ENCODE results near the gene PLIN4. TPM values are rescaled to one million over a fixed set of nuclear protein-coding genes. Genes with fewer than 3 reads are reported as not detected.
A peak's percentile ranks its signal among the peaks of the same experiment; 100 is the strongest.

The PLIN4 gene
- total RNA-seq, 1 experiment from 2014 or later, result not detected

DNA sequence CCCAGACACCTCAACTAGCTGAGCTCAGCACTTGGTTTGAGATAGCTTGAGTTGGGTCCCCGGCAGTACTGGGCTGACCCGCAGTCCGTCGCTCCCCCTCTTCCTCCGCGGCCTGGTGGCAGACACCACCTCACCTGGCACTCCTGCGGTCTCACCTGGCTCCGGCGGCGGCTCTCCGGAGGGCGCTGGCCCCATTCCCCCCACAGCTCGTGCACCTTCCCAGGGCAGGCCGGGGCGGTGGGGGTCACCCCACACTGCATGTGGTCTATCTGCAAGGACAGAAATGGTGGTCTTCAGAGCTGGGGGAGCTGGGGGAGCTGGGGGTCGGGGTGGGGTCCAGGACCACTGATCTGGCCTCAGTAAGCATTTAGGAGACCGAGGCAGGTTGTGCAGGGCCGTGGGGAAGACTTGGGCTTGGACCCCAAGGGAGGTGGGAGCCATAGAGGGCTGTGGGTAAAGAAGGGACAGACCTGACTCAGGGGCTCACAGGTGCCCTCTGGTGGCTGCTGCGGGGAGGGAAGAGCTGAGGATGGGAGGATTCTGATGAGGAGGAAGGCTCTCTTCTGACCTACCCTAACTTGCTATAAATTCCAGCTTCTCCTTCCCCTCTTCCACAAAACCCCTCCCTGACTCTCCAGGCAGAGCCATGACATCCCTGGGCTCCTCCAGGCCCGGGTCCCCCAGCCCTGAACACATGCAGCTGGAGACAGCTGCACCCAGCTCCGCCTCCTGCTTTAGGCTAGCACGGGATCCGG, 6.7 kb upstream of the PLIN4 start:
- peak; percentile 86 for DNase-seq
- no peaks in the 10 kb centered on the region for H4K20me1 ChIP-seq (ENCODE audit: insufficient read depth, low read depth, low read length)
- H3K9me3 ChIP-seq (ENCODE audit: low read length), result no peaks in the 10 kb centered on the region
- no peak overlapping the region for H2AFZ ChIP-seq (ENCODE audit: low read length)
- no peaks in the 10 kb centered on the region for H3K9me2 ChIP-seq (replicated peaks; ENCODE audit: insufficient read depth, low read length)
- no peaks in the 10 kb centered on the region for H3K36me3 ChIP-seq (ENCODE audit: insufficient read depth, low read length)
- H3K9ac ChIP-seq (ENCODE audit: low read length), result no peak overlapping the region
- H3K27ac ChIP-seq (ENCODE audit: low read length), result no peak overlapping the region
- no peaks in the 10 kb centered on the region for H3K4me1 ChIP-seq (ENCODE audit: low read length)
- H3K79me2 ChIP-seq (ENCODE audit: low read length), result no peaks in the 10 kb centered on the region
- no peaks in the 10 kb centered on the region for H3K27me3 ChIP-seq (ENCODE audit: low read length)
- no peak overlapping the region for H3K4me2 ChIP-seq (ENCODE audit: low read depth, low read length, poor library complexity, severe bottlenecking)
- H3K4me3 ChIP-seq (ENCODE audit: low read length), result no peak overlapping the region

GRCh38 chr19:4523306-4524110, 5.2 kb upstream of the PLIN4 start:
- Histone ChIP-seq H3K79me2 (ENCODE audit: low read length) (no peaks in the 10 kb centered on the region), H3K27me3 (ENCODE audit: low read length) (no peaks in the 10 kb centered on the region), H3K27ac (ENCODE audit: low read length) (no peak overlapping the region), H3K9me3 (ENCODE audit: low read length) (no peaks in the 10 kb centered on the region), H3K4me1 (ENCODE audit: low read length) (no peaks in the 10 kb centered on the region), H3K9ac (ENCODE audit: low read length) (no peak overlapping the region), H3K9me2 (replicated peaks; ENCODE audit: insufficient read depth, low read length) (no peaks in the 10 kb centered on the region), H2AFZ (ENCODE audit: low read length) (no peak overlapping the region), H3K36me3 (ENCODE audit: insufficient read depth, low read length) (no peaks in the 10 kb centered on the region), H4K20me1 (ENCODE audit: insufficient read depth, low read depth, low read length) (no peaks in the 10 kb centered on the region), H3K4me2 (ENCODE audit: low read depth, low read length, poor library complexity, severe bottlenecking) (no peak overlapping the region), H3K4me3 (ENCODE audit: low read length) (no peak overlapping the region)
- DNase-seq, result peak; percentile 64

GRCh38 chr19:4522291-4523002, 4.2 kb upstream of the PLIN4 start:
- Histone ChIP-seq H3K4me1 (ENCODE audit: low read length) (no peaks in the 10 kb centered on the region), H3K4me3 (ENCODE audit: low read length) (no peak overlapping the region), H3K27ac (ENCODE audit: low read length) (no peak overlapping the region), H3K79me2 (ENCODE audit: low read length) (no peaks in the 10 kb centered on the region), H2AFZ (ENCODE audit: low read length) (no peak overlapping the region), H3K9me3 (ENCODE audit: low read length) (no peaks in the 10 kb centered on the region), H3K4me2 (ENCODE audit: low read depth, low read length, poor library complexity, severe bottlenecking) (no peak overlapping the region), H3K9me2 (replicated peaks; ENCODE audit: insufficient read depth, low read length) (no peaks in the 10 kb centered on the region), H3K27me3 (ENCODE audit: low read length) (no peaks in the 10 kb centered on the region), H3K36me3 (ENCODE audit: insufficient read depth, low read length) (no peaks in the 10 kb centered on the region), H3K9ac (ENCODE audit: low read length) (no peak overlapping the region), H4K20me1 (ENCODE audit: insufficient read depth, low read depth, low read length) (no peaks in the 10 kb centered on the region)
- no peak for DNase-seq

DNA sequence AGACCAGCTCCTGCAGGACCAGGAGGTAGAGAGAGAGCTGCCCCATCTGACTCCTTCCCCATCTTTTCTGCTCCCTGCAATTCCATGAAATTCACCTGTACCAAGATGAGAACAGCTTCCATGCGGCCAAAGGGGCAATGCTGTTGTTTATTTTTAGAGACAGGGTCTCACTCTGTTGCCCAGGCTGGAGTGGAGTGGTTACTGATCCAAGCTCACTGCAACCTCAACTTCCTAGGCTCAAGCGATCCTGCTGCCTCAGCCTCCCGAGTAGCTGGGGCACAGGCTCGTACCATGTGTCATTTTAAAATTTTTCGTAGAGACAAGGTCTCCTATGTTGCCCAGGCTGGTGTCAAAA, 3.6 kb upstream of the PLIN4 start:
- DNase-seq, result no peak

DNA sequence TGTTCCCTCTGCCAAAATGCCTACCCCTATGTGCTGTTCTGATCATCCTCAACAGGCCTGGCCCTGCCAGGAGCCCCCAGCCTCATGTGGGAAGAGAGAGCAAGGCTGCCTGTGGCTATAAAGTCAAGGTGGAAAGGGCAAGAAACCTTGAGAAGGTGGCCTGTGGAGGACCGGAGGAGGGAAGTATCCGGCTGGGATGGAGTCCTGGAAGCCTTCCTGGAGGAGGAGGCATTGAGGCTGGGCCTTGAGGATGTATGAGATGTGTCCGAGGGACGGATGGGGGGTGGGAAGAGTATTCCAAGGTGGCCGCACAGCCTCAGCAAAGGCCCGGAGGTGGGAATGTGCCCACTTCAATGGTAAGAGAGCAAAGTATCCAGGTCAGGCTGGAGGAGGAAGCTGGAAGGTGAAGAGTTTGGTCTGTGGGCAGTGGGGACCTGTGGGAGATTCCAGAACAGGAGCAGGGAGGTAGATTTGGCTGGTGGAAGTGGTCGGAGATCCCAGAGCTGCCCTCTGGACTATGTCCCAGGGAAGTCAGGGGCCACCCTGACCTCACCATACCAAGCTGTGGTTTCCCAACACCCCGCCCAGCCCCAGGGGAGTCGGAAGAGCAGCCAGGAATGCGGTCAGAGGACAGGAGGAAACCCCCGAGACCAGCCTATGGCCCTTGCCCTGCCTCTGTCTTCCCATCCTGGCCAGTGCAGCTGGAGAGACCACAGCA, 3.0 kb upstream of the PLIN4 start:
- Histone ChIP-seq H3K9ac (ENCODE audit: low read length) (no peak overlapping the region), H3K36me3 (ENCODE audit: insufficient read depth, low read length) (no peaks in the 10 kb centered on the region), H3K9me3 (ENCODE audit: low read length) (no peaks in the 10 kb centered on the region), H2AFZ (ENCODE audit: low read length) (no peak overlapping the region), H3K4me2 (ENCODE audit: low read depth, low read length, poor library complexity, severe bottlenecking) (no peak overlapping the region), H4K20me1 (ENCODE audit: insufficient read depth, low read depth, low read length) (no peaks in the 10 kb centered on the region), H3K9me2 (replicated peaks; ENCODE audit: insufficient read depth, low read length) (no peaks in the 10 kb centered on the region), H3K27ac (ENCODE audit: low read length) (no peak overlapping the region), H3K79me2 (ENCODE audit: low read length) (no peaks in the 10 kb centered on the region), H3K27me3 (ENCODE audit: low read length) (no peaks in the 10 kb centered on the region), H3K4me3 (ENCODE audit: low read length) (no peak overlapping the region), H3K4me1 (ENCODE audit: low read length) (no peaks in the 10 kb centered on the region)
- no peak for DNase-seq

More for the DNA sequence above, 3.6 kb upstream of the PLIN4 start:
- Histone ChIP-seq H3K9me3 (ENCODE audit: low read length) (no peaks in the 10 kb centered on the region), H3K27me3 (ENCODE audit: low read length) (no peaks in the 10 kb centered on the region), H3K9ac (ENCODE audit: low read length) (no peak overlapping the region), H3K4me1 (ENCODE audit: low read length) (no peaks in the 10 kb centered on the region), H2AFZ (ENCODE audit: low read length) (no peak overlapping the region), H3K27ac (ENCODE audit: low read length) (no peak overlapping the region), H4K20me1 (ENCODE audit: insufficient read depth, low read depth, low read length) (no peaks in the 10 kb centered on the region), H3K36me3 (ENCODE audit: insufficient read depth, low read length) (no peaks in the 10 kb centered on the region), H3K79me2 (ENCODE audit: low read length) (no peaks in the 10 kb centered on the region), H3K4me3 (ENCODE audit: low read length) (no peak overlapping the region), H3K9me2 (replicated peaks; ENCODE audit: insufficient read depth, low read length) (no peaks in the 10 kb centered on the region), H3K4me2 (ENCODE audit: low read depth, low read length, poor library complexity, severe bottlenecking) (no peak overlapping the region)

GRCh38 chr19:4519521-4520277, 1.4 kb upstream of the PLIN4 start:
- Histone ChIP-seq H3K27me3 (ENCODE audit: low read length) (no peaks in the 10 kb centered on the region), H2AFZ (ENCODE audit: low read length) (no peak overlapping the region), H3K4me1 (ENCODE audit: low read length) (no peaks in the 10 kb centered on the region), H3K9me3 (ENCODE audit: low read length) (no peaks in the 10 kb centered on the region), H3K9me2 (replicated peaks; ENCODE audit: insufficient read depth, low read length) (no peaks in the 10 kb centered on the region), H4K20me1 (ENCODE audit: insufficient read depth, low read depth, low read length) (no peaks in the 10 kb centered on the region), H3K4me2 (ENCODE audit: low read depth, low read length, poor library complexity, severe bottlenecking) (no peak overlapping the region), H3K79me2 (ENCODE audit: low read length) (no peaks in the 10 kb centered on the region), H3K36me3 (ENCODE audit: insufficient read depth, low read length) (no peaks in the 10 kb centered on the region), H3K27ac (ENCODE audit: low read length) (no peak overlapping the region), H3K9ac (ENCODE audit: low read length) (no peak overlapping the region), H3K4me3 (ENCODE audit: low read length) (no peak overlapping the region)
- no peak for DNase-seq

- Histone ChIP-seq H3K36me3 (ENCODE audit: insufficient read depth, low read length) (no peaks in the 10 kb centered on the region), H3K9ac (ENCODE audit: low read length) (no peak overlapping the region), H3K4me3 (ENCODE audit: low read length) (no peak overlapping the region), H3K9me2 (replicated peaks; ENCODE audit: insufficient read depth, low read length) (no peaks in the 10 kb centered on the region), H3K4me1 (ENCODE audit: low read length) (no peaks in the 10 kb centered on the region), H3K9me3 (ENCODE audit: low read length) (no peaks in the 10 kb centered on the region), H3K79me2 (ENCODE audit: low read length) (no peaks in the 10 kb centered on the region), H2AFZ (ENCODE audit: low read length) (no peak overlapping the region), H3K4me2 (ENCODE audit: low read depth, low read length, poor library complexity, severe bottlenecking) (no peak overlapping the region), H3K27me3 (ENCODE audit: low read length) (no peaks in the 10 kb centered on the region), H4K20me1 (ENCODE audit: insufficient read depth, low read depth, low read length) (no peaks in the 10 kb centered on the region), H3K27ac (ENCODE audit: low read length) (no peak overlapping the region)
- DNase-seq, result no peak
These were observed 848 bp upstream of the PLIN4 start for GRCh38 chr19:4519172-4519496.

Measured in Karpas-422 (cell line).